NCI-H1694 treated with DMSO at 0.1 percent for 48 hours (cell line): ENCODE results near the gene SPEF2.

Experiments used
- DNase-seq: peaks from one replicate; lab custom pipeline; 2025; lab: John Stamatoyannopoulos, UW

The SPEF2 gene

DNA sequence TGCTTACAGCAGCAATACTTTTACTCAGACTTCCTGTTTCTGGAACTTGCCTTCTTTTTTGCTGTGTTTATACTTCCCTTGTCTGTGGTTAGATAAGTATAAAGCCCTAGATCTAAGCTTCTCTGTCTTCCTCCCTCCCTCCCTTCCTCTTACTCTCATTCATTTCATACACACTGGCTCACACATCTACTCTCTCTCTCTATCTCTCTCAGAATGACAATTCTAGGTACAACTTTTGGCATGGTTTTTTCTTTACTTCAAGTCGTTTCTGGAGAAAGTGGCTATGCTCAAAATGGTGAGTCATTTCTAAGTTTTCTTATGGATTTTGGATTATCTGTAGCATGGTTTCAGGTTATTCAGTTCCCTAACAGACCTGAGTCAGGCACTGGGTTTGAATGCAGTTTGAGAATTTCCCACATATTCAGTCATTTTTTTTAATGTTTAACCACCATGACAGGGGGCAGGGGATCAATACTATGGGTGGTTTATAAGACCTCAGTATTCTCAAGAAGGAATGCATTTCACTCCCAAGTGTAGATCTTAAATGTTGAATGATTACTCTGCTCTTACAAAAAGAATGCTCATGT lies 239.2 kb downstream of the SPEF2 start, which contains the start of gene IL7R:
Gene IL7R (plus strand): TSS at position 127 of the 587 bp plus-strand sequence. CDS start 87 bp downstream, at position 214.
- no peak for DNase-seq

DNA sequence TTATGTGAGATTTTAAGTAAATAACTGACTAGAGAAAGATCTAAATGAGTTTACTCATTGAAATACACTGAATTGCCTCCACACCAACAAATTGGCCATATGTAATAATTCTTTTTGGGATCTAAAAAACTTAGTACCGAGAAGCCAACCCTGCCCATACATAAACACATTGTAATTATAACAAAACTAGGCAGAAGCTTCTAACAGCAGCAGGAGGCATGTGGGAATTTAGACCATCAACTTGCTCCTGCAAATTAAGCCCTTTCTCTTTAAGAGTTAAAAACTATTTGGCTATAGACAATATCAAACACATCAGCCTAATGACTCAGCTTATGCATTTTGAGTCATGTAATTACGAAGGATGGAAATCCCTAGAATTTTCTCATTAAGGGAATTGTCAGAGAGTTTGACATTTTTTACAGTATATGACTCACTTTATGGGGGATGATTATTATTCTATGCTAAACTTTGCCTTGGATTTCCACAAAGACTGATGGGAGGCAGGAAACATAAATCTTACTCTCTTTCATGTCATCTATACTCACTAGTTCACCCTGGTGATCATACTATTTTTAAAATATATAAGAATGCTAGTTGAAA lies 240.0 kb downstream of the SPEF2 start:
- DNase-seq: no peak

DNA sequence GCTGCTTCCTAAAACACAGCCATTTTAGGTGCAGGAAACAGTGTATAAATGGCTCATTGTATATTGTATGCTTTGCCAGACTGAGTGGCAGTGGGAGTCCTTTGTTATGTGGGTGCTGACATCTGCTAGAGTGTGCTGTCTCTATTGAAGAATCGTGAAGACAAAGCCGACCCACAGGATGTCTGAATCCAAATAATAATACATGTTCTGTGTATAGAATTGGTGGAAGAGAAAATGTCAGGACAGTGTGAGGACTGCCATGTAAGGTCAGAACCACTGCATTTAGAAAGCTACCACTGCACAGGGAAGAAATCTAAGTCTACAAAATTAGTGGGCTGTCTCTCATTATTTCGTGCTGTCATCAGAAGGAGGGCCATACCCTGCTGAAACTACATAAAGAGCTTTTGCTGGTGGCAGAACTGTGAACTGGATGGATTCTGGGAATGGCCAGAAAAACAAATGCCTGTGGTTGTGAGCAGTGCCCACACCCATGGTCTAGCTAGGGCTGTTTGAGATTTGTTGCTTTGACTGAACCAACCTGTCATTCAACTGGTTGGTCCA lies 241.5 kb downstream of the SPEF2 start:
- no peak for DNase-seq

- no peak for DNase-seq
Observed at GRCh38 chr5:35860686-35861085, 243.0 kb downstream of the SPEF2 start.

- DNase-seq: no peak
Observed at GRCh38 chr5:35861718-35862117, 244.1 kb downstream of the SPEF2 start.

GRCh38 chr5:35862126-35862525 lies 244.5 kb downstream of the SPEF2 start:
- DNase-seq: no peak

- DNase-seq: no peak
Observed at GRCh38 chr5:35863159-35863558, 245.5 kb downstream of the SPEF2 start.
